H1 (cell line): ENCODE data around the gene DISP3. TPM values are rescaled to one million over a fixed set of nuclear protein-coding genes. Genes with fewer than 3 reads are reported as not detected.

Experiments used
- CTCF ChIA-PET: fragments of 300-600 bp; sonication (Branson Sonifier 250); formaldehyde crosslinking; loops from one replicate; lab custom pipeline; 2021; ENCODE audit not compliant: partially characterized antibody; lab: Charles Lee
- POLR2A ChIA-PET: fragments of 300-600 bp; sonication (Branson Sonifier 250); formaldehyde crosslinking; loops from one replicate; lab custom pipeline; 2021; ENCODE audit warnings: inconsistent platforms; ENCODE audit not compliant: partially characterized antibody; lab: Charles Lee
- DNase-seq, 2 experiments: peaks; one replicate each; pipeline versions ENCODE4 v3.0.0 to v3.0.0-alpha.2; 2010 to 2022; ENCODE audit warnings: low spot score in 2 of 2, low read depth in 1 of 2, mixed read lengths in 1 of 2
- FAIRE-seq: peaks from 2 replicates; lab custom pipeline; 2011; peaks lifted over from hg19 to GRCh38; lab: Jason Lieb, UNC
- H2AFZ ChIP-seq: 2 replicates; pipeline ENCODE4 v1.8.1; 2012; ENCODE audit warnings: low read length, inconsistent platforms
- H2AK5ac ChIP-seq: 2 replicates; pipeline ENCODE4 v1.6.1; 2013; ENCODE audit warnings: low read depth, low read length
- H2BK120ac ChIP-seq: replicated peaks from 2 replicates; pipeline ENCODE3; 2013; ENCODE audit warnings: low read depth, low read length, inconsistent platforms
- H2BK12ac ChIP-seq: 2 replicates; pipeline ENCODE4 v1.6.1; 2013; ENCODE audit warnings: low read depth, low read length
- H2BK15ac ChIP-seq: 2 replicates; pipeline ENCODE4 v1.6.1; 2013; ENCODE audit warnings: low read length
- H2BK20ac ChIP-seq: 2 replicates; pipeline ENCODE4 v1.6.1; 2013; ENCODE audit warnings: low read length
- H2BK5ac ChIP-seq: 2 replicates; pipeline ENCODE4 v1.6.1; 2013; ENCODE audit warnings: low read depth, low read length
- H3K14ac ChIP-seq: 2 replicates; pipeline ENCODE4 v1.6.1; 2013; ENCODE audit warnings: inconsistent platforms; ENCODE audit not compliant: insufficient read length
- H3K18ac ChIP-seq: 2 replicates; pipeline ENCODE4 v1.6.1; 2013; ENCODE audit warnings: low read length; ENCODE audit errors: extremely low read depth
- H3K23ac ChIP-seq: 2 replicates; pipeline ENCODE4 v1.6.1; 2013; ENCODE audit warnings: inconsistent platforms; ENCODE audit not compliant: insufficient read length
- H3K23me2 ChIP-seq: 2 replicates; pipeline ENCODE4 v1.6.1; 2013; ENCODE audit warnings: low read depth, low read length
- H3K27ac ChIP-seq: 2 replicates; pipeline ENCODE4 v1.6.1; 2011; ENCODE audit warnings: low read depth, low read length, inconsistent platforms
- H3K27me3 ChIP-seq, 4 experiments: replicated peaks in 1 of 4; 1 replicate in 1 of 4; 2 replicates in 3 of 4; pipeline versions ENCODE4 v1.6.1 to v1.8.1; 2011 to 2013; ENCODE audit warnings: low read length in 3 of 4, mild to moderate bottlenecking in 3 of 4, inconsistent platforms in 2 of 4, mixed read lengths in 2 of 4, moderate library complexity in 1 of 4; ENCODE audit not compliant: control insufficient read depth in 3 of 4, insufficient read depth in 3 of 4; ENCODE audit errors: extremely low read depth in 1 of 4
- H3K36me3 ChIP-seq, 4 experiments: 2 replicates each; pipeline versions ENCODE4 v1.6.1 to v1.8.1; 2011 to 2013; ENCODE audit warnings: mild to moderate bottlenecking in 4 of 4, low read length in 3 of 4, moderate library complexity in 2 of 4, control low read depth in 1 of 4, inconsistent platforms in 1 of 4; ENCODE audit not compliant: insufficient read depth in 4 of 4, control insufficient read depth in 2 of 4
- H3K4ac ChIP-seq: replicated peaks from 2 replicates; pipeline ENCODE3; 2013; ENCODE audit warnings: low read length, low read depth, mixed read lengths, inconsistent platforms; ENCODE audit not compliant: insufficient read length
- H3K4me1 ChIP-seq, 4 experiments: replicated peaks in 1 of 4; 1 replicate in 1 of 4; 2 replicates in 3 of 4; pipeline versions ENCODE4 v1.6.1 to v1.8.1; 2011 to 2013; ENCODE audit warnings: low read length in 3 of 4, inconsistent platforms in 2 of 4, mixed read lengths in 1 of 4; ENCODE audit not compliant: insufficient read depth in 4 of 4, control insufficient read depth in 3 of 4
- H3K4me2 ChIP-seq, 2 experiments: 2 replicates each; pipeline versions ENCODE4 v1.6.1 to v1.8.1; 2011 to 2013; ENCODE audit warnings: low read depth in 2 of 2, low read length in 2 of 2, control low read depth in 1 of 2, inconsistent platforms in 1 of 2, mild to moderate bottlenecking in 1 of 2; ENCODE audit not compliant: insufficient read depth in 1 of 2
- H3K4me3 ChIP-seq, 4 experiments: fragments of 200-600, 300-600 bp in 1 of 4; sonication (generic), shearing (Covaris generic), sonication (Bioruptor Twin) in 1 of 4; 2 replicates each; pipeline versions ENCODE4 v1.5.1 to v1.8.1; 2011 to 2016; ENCODE audit warnings: low read length in 4 of 4, low read depth in 3 of 4, control low read depth in 2 of 4, inconsistent platforms in 2 of 4, mild to moderate bottlenecking in 2 of 4, mixed read lengths in 1 of 4, moderate library complexity in 1 of 4; ENCODE audit not compliant: insufficient read depth in 2 of 4; ENCODE audit errors: extremely low read depth in 1 of 4
- H3K56ac ChIP-seq: replicated peaks from 2 replicates; pipeline ENCODE3; 2013; ENCODE audit warnings: low read depth, mild to moderate bottlenecking, mixed read lengths, low read length, inconsistent platforms; ENCODE audit not compliant: insufficient read length
- H3K79me1 ChIP-seq: 2 replicates; pipeline ENCODE4 v1.6.1; 2013; ENCODE audit warnings: low read depth, low read length, control low read depth
- H3K79me2 ChIP-seq, 2 experiments: 2 replicates each; pipeline versions ENCODE4 v1.6.1 to v1.8.1; 2012 to 2013; ENCODE audit warnings: low read length in 2 of 2, mild to moderate bottlenecking in 2 of 2, inconsistent platforms in 1 of 2; ENCODE audit not compliant: insufficient read depth in 2 of 2, control insufficient read depth in 1 of 2
- H3K9ac ChIP-seq, 4 experiments: replicated peaks in 1 of 4; 1 replicate in 1 of 4; 2 replicates in 3 of 4; pipeline versions ENCODE4 v1.6.1 to v1.8.1; 2011 to 2013; ENCODE audit warnings: low read depth in 3 of 4, low read length in 3 of 4, control low read depth in 2 of 4, mild to moderate bottlenecking in 2 of 4, moderate library complexity in 2 of 4, inconsistent platforms in 1 of 4; ENCODE audit errors: extremely low read depth in 1 of 4
- H3K9me3 ChIP-seq, 2 experiments: 2 replicates each; pipeline versions ENCODE4 v1.6.1 to v1.8.1; 2012 to 2013; ENCODE audit warnings: mild to moderate bottlenecking in 2 of 2, moderate library complexity in 2 of 2, control low read depth in 1 of 2, inconsistent platforms in 1 of 2, low read depth in 1 of 2, low read length in 1 of 2, mixed read lengths in 1 of 2; ENCODE audit not compliant: insufficient read depth in 2 of 2
- H4K20me1 ChIP-seq, 2 experiments: replicated peaks in 1 of 2; 2 replicates each; pipeline versions ENCODE3 to v1.8.1; 2011 to 2013; ENCODE audit warnings: inconsistent platforms in 2 of 2, low read length in 2 of 2, mild to moderate bottlenecking in 1 of 2; ENCODE audit not compliant: insufficient read depth in 2 of 2, control insufficient read depth in 1 of 2
- H4K5ac ChIP-seq: 2 replicates; pipeline ENCODE4 v1.6.1; 2013; ENCODE audit warnings: low read length, low read depth, mixed read lengths, inconsistent platforms; ENCODE audit not compliant: insufficient read length
- H4K8ac ChIP-seq: 2 replicates; pipeline ENCODE4 v1.8.0; 2013; ENCODE audit warnings: mild to moderate bottlenecking, moderate library complexity, low read length, inconsistent platforms; ENCODE audit not compliant: insufficient read depth; ENCODE audit errors: extremely low read depth
- H4K91ac ChIP-seq: replicated peaks from 2 replicates; pipeline ENCODE3; 2013; ENCODE audit warnings: low read length, mixed read lengths, inconsistent platforms; ENCODE audit not compliant: insufficient read length
- CHD1 ChIP-seq: IDR thresholded peaks from 2 replicates; pipeline ENCODE4 v1.6.1; 2012; ENCODE audit warnings: low read depth, low read length, improper control_type of control experiment
- JUND ChIP-seq: IDR thresholded peaks from 2 replicates; pipeline ENCODE4 v1.6.1; 2011; ENCODE audit warnings: mild to moderate bottlenecking, improper control_type of control experiment, low read length
- whole genome bisulfite sequencing, 2 experiments: shearing (Covaris generic) in 1 of 2; methylation state at CpG; one replicate each; pipeline versions ENCODE4 v1.1.6 to v1.1.7; 2013 to 2015; ENCODE audit warnings: low lambda C conversion rate in 2 of 2, mixed read lengths in 2 of 2, inconsistent platforms in 1 of 2, low coverage in 1 of 2, missing lambda C conversion rate in 1 of 2; ENCODE audit not compliant: insufficient replicate concordance in 2 of 2, insufficient coverage in 1 of 2, insufficient read length in 1 of 2; ENCODE audit errors: extremely low coverage in 1 of 2, missing lambda C conversion rate in 1 of 2; 5-methylcytosine and 5-hydroxymethylcytosine counted together
- polyA plus RNA-seq, 7 experiments: library from polyadenylated mRNA; depleted of rRNA in 3 of 7; stranded (reverse) in 5 of 7; unstranded in 2 of 7; fragments of >200 nt in 5 of 7; fragments of 200-250 nt in 2 of 7; gene quantifications; 1 replicate in 5 of 7; 2 replicates in 1 of 7; 4 replicates in 1 of 7; pipeline versions ENCODE4 v1.2.1 to v1.2.3, GENCODE V29; 2011 to 2013; ENCODE audit warnings: missing spikeins in 2 of 7, mixed read lengths in 2 of 7
- total RNA-seq: library from RNA; stranded (reverse); fragmentation: NEBNext Ultra II Directional; extraction: Animal tissue kit (Norgen Biotek cat#: 25700); gene quantifications from 2 replicates; pipeline ENCODE4 v1.2.1, GENCODE V29; 2021

DISP3 gene
- total and polyA plus RNA-seq, 2 of the 8 experiments (the other 6 are each of a cell fraction or from before 2014, with no cell fraction given), result 3.4 to 4.6 TPM

DNA sequence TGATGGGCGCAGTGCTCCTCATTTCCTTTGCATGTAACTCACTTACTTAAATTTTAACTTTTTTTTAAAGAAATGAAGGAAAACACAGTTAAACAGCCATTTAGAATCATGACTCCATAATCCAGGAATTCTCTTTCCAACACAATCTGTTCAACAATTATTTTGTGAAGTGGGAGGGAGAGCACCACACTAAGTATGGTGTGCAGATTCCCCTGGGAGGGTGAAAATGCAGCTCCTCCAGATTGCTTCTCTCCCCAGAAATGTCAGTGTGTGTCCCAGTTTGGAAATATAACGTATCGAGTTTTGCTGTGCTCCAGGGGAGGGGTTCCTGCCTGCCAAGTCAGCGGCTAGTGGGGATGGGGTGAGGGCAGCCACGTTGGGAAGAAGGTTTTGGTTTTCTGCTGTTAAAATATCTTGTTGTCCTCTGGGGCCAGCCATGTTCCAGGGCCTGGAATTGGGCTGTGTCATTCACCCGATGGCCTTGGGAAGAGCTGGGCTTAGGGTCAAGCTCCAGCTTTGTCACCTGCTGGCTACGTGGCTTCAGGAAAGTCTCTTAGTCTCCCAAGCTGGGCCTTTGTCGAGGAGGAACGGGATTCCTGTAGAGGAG, 17.3 kb upstream of the DISP3 start:
- Histone ChIP-seq H3K18ac (no peak overlapping the region), H3K56ac (no peak overlapping the region), H4K20me1 (no peaks in the 10 kb centered on the region), H3K4me2 (no peak overlapping the region), H2BK20ac (no peak overlapping the region), H2BK15ac (no peak overlapping the region), H2BK12ac (0 out of 2 replicates have a peak overlapping the region, but pooled peaks have one; percentile 9), H3K9me3 (no peaks in the 10 kb centered on the region), H3K79me2 (no peaks in the 10 kb centered on the region), H3K23ac (no peak overlapping the region), H2AK5ac (0 out of 2 replicates have a peak overlapping the region, but pooled peaks have one; percentile 6), H3K14ac (no peak overlapping the region), H2AFZ (no peak overlapping the region), H2BK5ac (no peak overlapping the region)
- CTCF ChIA-PET, result interaction anchor here (0.8 kb wide), 1 partner anchor 46 kb away, joined by 3 read pairs; no protein-coding TSS in a partner anchor
- no peak for DNase-seq
- TF ChIP-seq CHD1, result no peak
- TF ChIP-seq JUND, result no peak
- TF ChIP-seq, all 59 proteins: peak for 0
- Histone ChIP-seq H3K23me2 (no peaks in the 10 kb centered on the region), H3K79me1 (no peaks in the 10 kb centered on the region), H3K27ac (no peak overlapping the region), H4K91ac (no peak overlapping the region), H4K8ac (no peak overlapping the region), H4K5ac (no peak overlapping the region), H3K4me3 (no peak overlapping the region), H3K36me3 (no peaks in the 10 kb centered on the region), H3K27me3 (no peaks in the 10 kb centered on the region; a peak in 2 of 7 replicates), H3K4me1 (no peaks in the 10 kb centered on the region; a peak in 1 of 7 replicates), H3K4ac (no peak overlapping the region), H2BK120ac (no peak overlapping the region), H3K9ac (no peak overlapping the region)
- FAIRE-seq, result no peak
- 85% methylated on average over 9 of the region's 9 CpGs; no CpG with 5 or more reads in 1 of the 2 experiments for WGBS, 2 experiments
- POLR2A ChIA-PET, result interaction anchor here (1.0 kb wide), 1 partner anchor 17 kb away, joined by 3 read pairs; the partner anchor contains the start of gene DISP3
